Liver (tissue), 9 donors: Measurements from ENCODE around the gene FITM1. TPM values are rescaled to one million over a fixed set of nuclear protein-coding genes. Genes with fewer than 3 reads are reported as not detected.

Experiments
- DNase-seq: peaks from one replicate; pipeline ENCODE4 v3.0.0-alpha.2; 2017; ENCODE audit warnings: low spot score
- H3K27ac ChIP-seq, 2 donors: one replicate each; pipeline ENCODE4 v1.7.0; 2013; ENCODE audit warnings: inconsistent platforms in 2 of 2, low read length in 2 of 2, control low read depth in 1 of 2, low read depth in 1 of 2, mild to moderate bottlenecking in 1 of 2
- H3K27me3 ChIP-seq, 4 donors: one replicate each; pipeline versions ENCODE4 v1.6.1 to v1.7.0; 2013; ENCODE audit warnings: low read length in 3 of 4, inconsistent platforms in 1 of 4, mild to moderate bottlenecking in 1 of 4, moderate library complexity in 1 of 4; ENCODE audit not compliant: control insufficient read depth in 4 of 4, insufficient read depth in 4 of 4
- H3K36me3 ChIP-seq, 4 donors: one replicate each; pipeline versions ENCODE4 v1.6.1 to v1.7.0; 2013; ENCODE audit warnings: low read length in 3 of 4, mild to moderate bottlenecking in 3 of 4, low read depth in 1 of 4, moderate library complexity in 1 of 4; ENCODE audit not compliant: control insufficient read depth in 4 of 4, insufficient read depth in 3 of 4
- H3K4me1 ChIP-seq, 4 donors: one replicate each; pipeline versions ENCODE4 v1.6.1 to v1.7.0; 2013; ENCODE audit warnings: low read length in 3 of 4, mild to moderate bottlenecking in 3 of 4, moderate library complexity in 1 of 4; ENCODE audit not compliant: control insufficient read depth in 4 of 4, insufficient read depth in 4 of 4
- H3K4me3 ChIP-seq, 3 donors: one replicate each; pipeline versions ENCODE4 v1.6.1 to v1.7.0; 2013; ENCODE audit warnings: low read length in 3 of 3, control low read depth in 1 of 3, low read depth in 1 of 3, mild to moderate bottlenecking in 1 of 3
- H3K9ac ChIP-seq, 2 donors: one replicate each; pipeline ENCODE4 v1.7.0; 2013; ENCODE audit warnings: low read length in 2 of 2, mild to moderate bottlenecking in 2 of 2, moderate library complexity in 2 of 2, control low read depth in 1 of 2, low read depth in 1 of 2
- H3K9me3 ChIP-seq, 4 donors: one replicate each; pipeline versions ENCODE4 v1.6.1 to v1.7.0; 2013; ENCODE audit warnings: low read length in 3 of 4; ENCODE audit not compliant: control insufficient read depth in 4 of 4
- ATF3 ChIP-seq: IDR thresholded peaks from 2 replicates; pipeline ENCODE4 v1.6.1; 2016; ENCODE audit warnings: antibody characterized with exemption
- CTCF ChIP-seq: fragments of 150-350 bp; IDR thresholded peaks from 2 replicates; pipeline ENCODE4 v1.5.1; 2017; ENCODE audit warnings: improper control_type of control experiment, low read depth, low read length; ENCODE audit not compliant: missing input control
- EGR1 ChIP-seq, 2 donors: IDR thresholded peaks; 2 replicates each; pipeline ENCODE4 v1.6.1; 2016 to 2018; ENCODE audit warnings: antibody characterized with exemption in 2 of 2, low read depth in 2 of 2
- FOXA1 ChIP-seq: IDR thresholded peaks from 2 replicates; pipeline ENCODE4 v1.6.1; 2016; ENCODE audit warnings: antibody characterized with exemption
- FOXA2 ChIP-seq: IDR thresholded peaks from 2 replicates; pipeline ENCODE4 v1.6.1; 2016; ENCODE audit warnings: antibody characterized with exemption
- GABPA ChIP-seq, 2 donors: IDR thresholded peaks in 1 of 2; conservative IDR thresholded peaks in 1 of 2; 2 replicates each; pipeline ENCODE4 v1.6.1; 2016; ENCODE audit warnings: antibody characterized with exemption in 2 of 2, mild to moderate bottlenecking in 1 of 2, moderate library complexity in 1 of 2
- HNF4A ChIP-seq, 2 donors: conservative IDR thresholded peaks; 2 replicates each; pipeline ENCODE4 v1.6.1; 2016; ENCODE audit warnings: antibody characterized with exemption in 2 of 2, mild to moderate bottlenecking in 2 of 2
- HNF4G ChIP-seq: IDR thresholded peaks from 2 replicates; pipeline ENCODE4 v1.6.1; 2016; ENCODE audit warnings: antibody characterized with exemption
- JUND ChIP-seq, 2 donors: IDR thresholded peaks; 2 replicates each; pipeline ENCODE4 v1.6.1; 2016; ENCODE audit warnings: antibody characterized with exemption in 2 of 2
- MAX ChIP-seq: IDR thresholded peaks from 2 replicates; pipeline ENCODE4 v1.6.1; 2016; ENCODE audit warnings: antibody characterized with exemption
- NR2F2 ChIP-seq: IDR thresholded peaks from 2 replicates; pipeline ENCODE4 v1.6.1; 2016; ENCODE audit warnings: antibody characterized with exemption
- RXRA ChIP-seq, 2 donors: IDR thresholded peaks; 2 replicates each; pipeline ENCODE4 v1.6.1; 2017 to 2018; ENCODE audit warnings: antibody characterized with exemption in 2 of 2, mild to moderate bottlenecking in 1 of 2
- SP1 ChIP-seq: IDR thresholded peaks from 2 replicates; pipeline ENCODE4 v1.6.1; 2018; ENCODE audit warnings: antibody characterized with exemption, mild to moderate bottlenecking
- TAF1 ChIP-seq: conservative IDR thresholded peaks from 2 replicates; pipeline ENCODE4 v1.6.1; 2016; ENCODE audit warnings: antibody characterized with exemption, mild to moderate bottlenecking
- WGBS: extraction: QIAGEN DNeasy Blood & Tissue Kit; methylation state at CpG from one replicate; pipeline ENCODE4 v1.1.7; 2013; 5-methylcytosine and 5-hydroxymethylcytosine counted together
- polyA plus RNA-seq, 2 donors: library from polyadenylated mRNA; stranded (reverse) in 1 of 2; unstranded in 1 of 2; fragments of 200-250 nt in 1 of 2; fragments of >200 nt in 1 of 2; fragmentation: Nextera tagmentation in 1 of 2; extraction: Ambion mirVana in 1 of 2; gene quantifications; one replicate each; pipeline versions ENCODE4 v1.2.1 to v1.2.3, GENCODE V29; 2013 to 2015
- total RNA-seq, 2 donors: library from RNA; depleted of rRNA; stranded (reverse); fragments of >200 nt; gene quantifications; one replicate each; pipeline ENCODE4 v1.2.3, GENCODE V29; 2014
- TF ChIP-seq, protein P1 (sequence below): IDR thresholded peaks from 2 replicates; pipeline ENCODE4 v1.6.1; 2016; ENCODE audit warnings: antibody characterized with exemption
- TF ChIP-seq, protein P2 (sequence below): IDR thresholded peaks from 2 replicates; pipeline ENCODE4 v1.6.1; 2016; ENCODE audit warnings: antibody characterized with exemption, mild to moderate bottlenecking
- donor health status: healthy.
- donor health status: healthy.
- donor health status: healthy.
- donor health status: healthy.
- donor health status: healthy.

The FITM1 gene
- total and polyA plus RNA-seq, 4 donors: 1.7 to 16.1 (median 9.1) TPM

DNA sequence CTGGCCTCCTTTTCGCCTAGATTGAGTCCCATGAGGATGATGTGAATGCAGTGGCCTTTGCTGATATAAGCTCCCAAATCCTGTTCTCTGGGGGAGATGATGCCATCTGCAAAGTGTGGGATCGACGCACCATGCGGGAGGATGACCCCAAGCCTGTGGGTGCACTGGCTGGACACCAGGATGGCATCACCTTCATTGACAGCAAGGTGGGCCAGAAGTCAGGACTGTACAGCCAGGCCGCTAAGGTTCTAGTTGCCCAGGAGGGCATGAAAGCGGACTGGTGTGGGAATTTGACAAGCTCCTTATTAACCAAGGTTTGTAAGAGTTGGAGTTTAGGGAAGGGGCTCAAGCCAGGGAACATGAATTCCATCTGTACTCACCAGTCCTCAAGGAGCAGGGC is 10.8 kb upstream of the FITM1 start:
- H3K4me1 ChIP-seq: peaks cover 3 to 34% (median 28%) of the 10 kb centered on the region in 4 donors
- H3K27me3 ChIP-seq: no peaks in the 10 kb centered on the region
- no peak overlapping the region for H3K27ac ChIP-seq
- TF ChIP-seq MAX: no peak
- TF ChIP-seq JUND (IDR thresholded peaks at IDR 0.05): no peak
- no peak for TF ChIP-seq ATF3
- no peak for TF ChIP-seq EGR1 (IDR thresholded peaks at IDR 0.05; ENCODE audit: low read depth in 2 of 2)
- H3K36me3 ChIP-seq: peaks cover 28 to 60% (median 54%) of the 10 kb centered on the region in 4 donors
- WGBS: 98% methylated on average over 6 of the region's 6 CpGs
- DNase-seq: no peak
- H3K9me3 ChIP-seq: no peaks in the 10 kb centered on the region
- no peak overlapping the region for H3K4me3 ChIP-seq
- no peak overlapping the region for H3K9ac ChIP-seq

- no peaks in the 10 kb centered on the region for H3K27me3 ChIP-seq
- TF ChIP-seq, protein P1, sequence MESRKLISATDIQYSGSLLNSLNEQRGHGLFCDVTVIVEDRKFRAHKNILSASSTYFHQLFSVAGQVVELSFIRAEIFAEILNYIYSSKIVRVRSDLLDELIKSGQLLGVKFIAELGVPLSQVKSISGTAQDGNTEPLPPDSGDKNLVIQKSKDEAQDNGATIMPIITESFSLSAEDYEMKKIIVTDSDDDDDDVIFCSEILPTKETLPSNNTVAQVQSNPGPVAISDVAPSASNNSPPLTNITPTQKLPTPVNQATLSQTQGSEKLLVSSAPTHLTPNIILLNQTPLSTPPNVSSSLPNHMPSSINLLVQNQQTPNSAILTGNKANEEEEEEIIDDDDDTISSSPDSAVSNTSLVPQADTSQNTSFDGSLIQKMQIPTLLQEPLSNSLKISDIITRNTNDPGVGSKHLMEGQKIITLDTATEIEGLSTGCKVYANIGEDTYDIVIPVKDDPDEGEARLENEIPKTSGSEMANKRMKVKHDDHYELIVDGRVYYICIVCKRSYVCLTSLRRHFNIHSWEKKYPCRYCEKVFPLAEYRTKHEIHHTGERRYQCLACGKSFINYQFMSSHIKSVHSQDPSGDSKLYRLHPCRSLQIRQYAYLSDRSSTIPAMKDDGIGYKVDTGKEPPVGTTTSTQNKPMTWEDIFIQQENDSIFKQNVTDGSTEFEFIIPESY: no peak
- TF ChIP-seq TAF1 (no peak), HNF4G (no peak), GABPA (IDR thresholded peaks at IDR 0.05 in 1 of 2, conservative IDR thresholded peaks at IDR 0.05 in 1 of 2) (no peak), MAX (no peak), SP1 (no peak), CTCF (no peak), NR2F2 (no peak)
- 96% methylated on average over 8 of the region's 8 CpGs for WGBS
- no peaks in the 10 kb centered on the region for H3K9me3 ChIP-seq
- H3K27ac ChIP-seq: no peak overlapping the region
- peaks cover 3 to 26% (median 20%) of the 10 kb centered on the region in 4 donors for H3K4me1 ChIP-seq
- no peak for DNase-seq
- no peak overlapping the region for H3K4me3 ChIP-seq
- peaks cover 28 to 60% (median 54%) of the 10 kb centered on the region in 4 donors for H3K36me3 ChIP-seq
- H3K9ac ChIP-seq: no peak overlapping the region
These were observed 9.2 kb upstream of the FITM1 start for GRCh38 chr14:24121210-24121609.

DNA sequence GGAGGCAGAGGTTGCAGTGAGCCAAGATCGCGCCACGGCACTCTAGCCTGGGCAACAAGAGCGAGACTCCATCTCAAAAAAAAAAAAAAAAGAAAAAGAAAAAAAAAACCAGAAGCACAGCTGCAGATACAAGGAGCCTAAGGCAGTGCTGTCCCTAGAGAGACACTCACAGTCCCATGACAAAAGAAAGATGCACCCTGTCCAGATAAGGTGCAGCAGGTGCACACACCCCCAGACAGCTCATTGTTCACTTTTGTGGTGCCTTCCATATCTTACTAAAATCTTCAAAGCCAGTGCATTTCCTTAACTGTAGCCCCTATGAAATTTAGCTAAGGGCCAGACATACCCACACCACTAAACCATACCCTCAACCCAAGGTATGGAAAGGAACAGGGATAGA is 8.0 kb upstream of the FITM1 start:
- Histone ChIP-seq H3K4me1 (peaks cover 0 to 14% (median 9%) of the 10 kb centered on the region in 4 donors), H3K9me3 (no peaks in the 10 kb centered on the region), H3K36me3 (peaks cover 28 to 60% (median 54%) of the 10 kb centered on the region in 4 donors), H3K27me3 (no peaks in the 10 kb centered on the region), H3K4me3 (no peak overlapping the region), H3K27ac (no peak overlapping the region), H3K9ac (no peak overlapping the region)
- WGBS: 97% methylated on average over 4 of the region's 4 CpGs
- TF ChIP-seq, protein P2, sequence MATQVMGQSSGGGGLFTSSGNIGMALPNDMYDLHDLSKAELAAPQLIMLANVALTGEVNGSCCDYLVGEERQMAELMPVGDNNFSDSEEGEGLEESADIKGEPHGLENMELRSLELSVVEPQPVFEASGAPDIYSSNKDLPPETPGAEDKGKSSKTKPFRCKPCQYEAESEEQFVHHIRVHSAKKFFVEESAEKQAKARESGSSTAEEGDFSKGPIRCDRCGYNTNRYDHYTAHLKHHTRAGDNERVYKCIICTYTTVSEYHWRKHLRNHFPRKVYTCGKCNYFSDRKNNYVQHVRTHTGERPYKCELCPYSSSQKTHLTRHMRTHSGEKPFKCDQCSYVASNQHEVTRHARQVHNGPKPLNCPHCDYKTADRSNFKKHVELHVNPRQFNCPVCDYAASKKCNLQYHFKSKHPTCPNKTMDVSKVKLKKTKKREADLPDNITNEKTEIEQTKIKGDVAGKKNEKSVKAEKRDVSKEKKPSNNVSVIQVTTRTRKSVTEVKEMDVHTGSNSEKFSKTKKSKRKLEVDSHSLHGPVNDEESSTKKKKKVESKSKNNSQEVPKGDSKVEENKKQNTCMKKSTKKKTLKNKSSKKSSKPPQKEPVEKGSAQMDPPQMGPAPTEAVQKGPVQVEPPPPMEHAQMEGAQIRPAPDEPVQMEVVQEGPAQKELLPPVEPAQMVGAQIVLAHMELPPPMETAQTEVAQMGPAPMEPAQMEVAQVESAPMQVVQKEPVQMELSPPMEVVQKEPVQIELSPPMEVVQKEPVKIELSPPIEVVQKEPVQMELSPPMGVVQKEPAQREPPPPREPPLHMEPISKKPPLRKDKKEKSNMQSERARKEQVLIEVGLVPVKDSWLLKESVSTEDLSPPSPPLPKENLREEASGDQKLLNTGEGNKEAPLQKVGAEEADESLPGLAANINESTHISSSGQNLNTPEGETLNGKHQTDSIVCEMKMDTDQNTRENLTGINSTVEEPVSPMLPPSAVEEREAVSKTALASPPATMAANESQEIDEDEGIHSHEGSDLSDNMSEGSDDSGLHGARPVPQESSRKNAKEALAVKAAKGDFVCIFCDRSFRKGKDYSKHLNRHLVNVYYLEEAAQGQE: no peak
- TF ChIP-seq TAF1 (no peak), EGR1 (IDR thresholded peaks at IDR 0.05; ENCODE audit: low read depth in 2 of 2) (no peak), FOXA1 (no peak), CTCF (no peak), NR2F2 (no peak), RXRA (IDR thresholded peaks at IDR 0.05) (no peak), JUND (IDR thresholded peaks at IDR 0.05) (no peak), ATF3 (no peak), HNF4G (no peak), HNF4A (conservative IDR thresholded peaks at IDR 0.05) (no peak), FOXA2 (no peak)
- no peak for DNase-seq
